A673 (cell line): ENCODE measurements around the gene LPIN2.

Source experiments
- CTCF ChIP-seq: fragments of 300-800, 200-600 bp; sonication (generic); conservative IDR thresholded peaks from 2 replicates; pipeline ENCODE4 v1.5.1; 2017; ENCODE audit warnings: low read depth, mild to moderate bottlenecking, antibody characterized with exemption, low read length, moderate library complexity, mixed read lengths
- EZH2 ChIP-seq: fragments of 200-600 bp; sonication (generic); IDR thresholded peaks from 2 replicates; pipeline ENCODE4 v1.6.1; 2017; ENCODE audit warnings: borderline replicate concordance, low read depth, mild to moderate bottlenecking, mixed read lengths, antibody characterized with exemption, low read length; ENCODE audit not compliant: poor library complexity, severe bottlenecking

GRCh38 chr18:3059272-3059671, 46.3 kb upstream of the LPIN2 start:
- no peak for TF ChIP-seq CTCF
- TF ChIP-seq EZH2 = no peak
